ENCODE results near the gene TNFRSF1A. TPM values are rescaled to one million over a fixed set of nuclear protein-coding genes. Genes with fewer than 3 reads are reported as not detected.

Gene TNFRSF1A
- total and polyA plus RNA-seq, 2 donors from 2014 or later = 99.6 to 186 TPM

- Histone ChIP-seq H3K27me3 (ENCODE audit: control insufficient read depth, insufficient read depth, low read length) (no peaks in the 10 kb centered on the region), H3K27ac (ENCODE audit: low read depth in 2 of 2, low read length in 2 of 2) (peak overlapping the region; percentile 54 to 73), H3K36me3 (ENCODE audit: control insufficient read depth in 2 of 3, insufficient read depth in 3 of 3, low read length in 3 of 3) (no peaks in the 10 kb centered on the region), H3K9me3 (ENCODE audit: control insufficient read depth in 2 of 3, insufficient read depth in 1 of 3, low read length in 3 of 3) (no peaks in the 10 kb centered on the region), H3K4me3 (ENCODE audit: low read length in 3 of 3) (no peak overlapping the region), H3K9ac (ENCODE audit: low read length in 3 of 3) (peak overlapping the region in 1 of 3 donors; percentile 16), H3K4me1 (ENCODE audit: control insufficient read depth in 2 of 3, insufficient read depth in 2 of 3, low read depth in 1 of 3, low read length in 3 of 3) (peaks cover 2 to 16% (median 8%) of the 10 kb centered on the region in 3 donors)
- FAIRE-seq (no peak), DNase-seq (peak in 1 of 5 donors; percentile 84)
- TF ChIP-seq CTCF (IDR thresholded peaks at IDR 0.05; ENCODE audit: borderline replicate concordance, extremely low read depth, insufficient read depth) = no peak
- intact Hi-C loops (cut with DNase I) = loop anchor here (5.0 to 10.0 kb wide), 2 partner anchors 218 to 295 kb away; no protein-coding TSS in a partner anchor
Observed at GRCh38 chr12:6280053-6280469, 61.8 kb downstream of the TNFRSF1A start.

GRCh38 chr12:6279631-6280030, 62.2 kb downstream of the TNFRSF1A start:
- Histone ChIP-seq H3K4me1 (ENCODE audit: control insufficient read depth in 2 of 3, insufficient read depth in 2 of 3, low read depth in 1 of 3, low read length in 3 of 3) (peaks cover 2 to 19% (median 8%) of the 10 kb centered on the region in 3 donors), H3K9ac (ENCODE audit: low read length in 3 of 3) (peak overlapping the region in 1 of 3 donors; percentile 59), H3K27me3 (ENCODE audit: control insufficient read depth, insufficient read depth, low read length) (no peaks in the 10 kb centered on the region), H3K9me3 (ENCODE audit: control insufficient read depth in 2 of 3, insufficient read depth in 1 of 3, low read length in 3 of 3) (no peaks in the 10 kb centered on the region), H3K4me3 (ENCODE audit: low read length in 3 of 3) (no peak overlapping the region), H3K36me3 (ENCODE audit: control insufficient read depth in 2 of 3, insufficient read depth in 3 of 3, low read length in 3 of 3) (no peaks in the 10 kb centered on the region), H3K27ac (ENCODE audit: low read depth in 2 of 2, low read length in 2 of 2) (peak overlapping the region; percentile 11 to 54)
- no peak for TF ChIP-seq CTCF (IDR thresholded peaks at IDR 0.05; ENCODE audit: borderline replicate concordance, extremely low read depth, insufficient read depth)
- no peak for FAIRE-seq
- peak in 1 of 5 donors; percentile 51 for DNase-seq
- intact Hi-C loops (cut with DNase I) = loop anchor here (5.0 to 10.0 kb wide), 3 partner anchors 82 to 295 kb away; no protein-coding TSS in a partner anchor

GRCh38 chr12:6279256-6279628, 62.6 kb downstream of the TNFRSF1A start:
- Histone ChIP-seq H3K4me1 (ENCODE audit: control insufficient read depth in 2 of 3, insufficient read depth in 2 of 3, low read depth in 1 of 3, low read length in 3 of 3) (peaks cover 2 to 20% (median 10%) of the 10 kb centered on the region in 3 donors), H3K36me3 (ENCODE audit: control insufficient read depth in 2 of 3, insufficient read depth in 3 of 3, low read length in 3 of 3) (no peaks in the 10 kb centered on the region), H3K9me3 (ENCODE audit: control insufficient read depth in 2 of 3, insufficient read depth in 1 of 3, low read length in 3 of 3) (no peaks in the 10 kb centered on the region), H3K27me3 (ENCODE audit: control insufficient read depth, insufficient read depth, low read length) (no peaks in the 10 kb centered on the region), H3K27ac (ENCODE audit: low read depth in 2 of 2, low read length in 2 of 2) (peak overlapping the region; percentile 11 to 54), H3K9ac (ENCODE audit: low read length in 3 of 3) (peak overlapping the region in 1 of 3 donors; percentile 59), H3K4me3 (ENCODE audit: low read length in 3 of 3) (peak overlapping the region in 1 of 3 donors; percentile 38)
- FAIRE-seq (no peak), DNase-seq (peak in 1 of 5 donors; percentile 72)
- TF ChIP-seq CTCF (IDR thresholded peaks at IDR 0.05; ENCODE audit: borderline replicate concordance, extremely low read depth, insufficient read depth) = no peak
- intact Hi-C loops (cut with DNase I) = loop anchor here (5.0 kb wide), 1 partner anchor 82 kb away; no protein-coding TSS in a partner anchor

Other genes starting within 250 kb of the TNFRSF1A start
- 183 TPM for gene VWF, start 217.4 kb downstream of the TNFRSF1A start, total RNA-seq
- gene VWF, start 217.4 kb downstream of the TNFRSF1A start, polyA plus RNA-seq (ENCODE audit: insufficient read depth, low read depth, low replicate concordance) = 9.6 TPM
- 421 TPM for gene CD9, start 141.7 kb downstream of the TNFRSF1A start, total RNA-seq
- 301 TPM for gene CD9, start 141.7 kb downstream of the TNFRSF1A start, polyA plus RNA-seq (ENCODE audit: insufficient read depth, low read depth, low replicate concordance)
- 2.5 TPM for gene PLEKHG6, start 31.4 kb downstream of the TNFRSF1A start, total RNA-seq
- 2.9 TPM for gene PLEKHG6, start 31.4 kb downstream of the TNFRSF1A start, polyA plus RNA-seq (ENCODE audit: insufficient read depth, low read depth, low replicate concordance)
- 452 TPM for gene SCNN1A, start 33.5 kb upstream of the TNFRSF1A start, total RNA-seq
- gene SCNN1A, start 33.5 kb upstream of the TNFRSF1A start, polyA plus RNA-seq (ENCODE audit: insufficient read depth, low read depth, low replicate concordance) = 225 TPM
- gene LTBR, start 42.1 kb upstream of the TNFRSF1A start, total RNA-seq = 114 TPM
- gene LTBR, start 42.1 kb upstream of the TNFRSF1A start, polyA plus RNA-seq (ENCODE audit: insufficient read depth, low read depth, low replicate concordance) = 77.8 TPM
- 6.6 TPM for gene CD27, start 102.9 kb upstream of the TNFRSF1A start, total RNA-seq
- gene CD27, start 102.9 kb upstream of the TNFRSF1A start, polyA plus RNA-seq (ENCODE audit: insufficient read depth, low read depth, low replicate concordance) = not detected
- gene TAPBPL, start 110.0 kb upstream of the TNFRSF1A start, total RNA-seq = 44.7 TPM
- gene TAPBPL, start 110.0 kb upstream of the TNFRSF1A start, polyA plus RNA-seq (ENCODE audit: insufficient read depth, low read depth, low replicate concordance) = 34.5 TPM
- gene VAMP1, start 128.6 kb upstream of the TNFRSF1A start, total RNA-seq = 13.2 TPM
- gene VAMP1, start 128.6 kb upstream of the TNFRSF1A start, polyA plus RNA-seq (ENCODE audit: insufficient read depth, low read depth, low replicate concordance) = 4.9 TPM
- gene MRPL51, start 151.2 kb upstream of the TNFRSF1A start, total RNA-seq = 132 TPM
- 268 TPM for gene MRPL51, start 151.2 kb upstream of the TNFRSF1A start, polyA plus RNA-seq (ENCODE audit: insufficient read depth, low read depth, low replicate concordance)
- 23.4 TPM for gene NCAPD2, start 152.0 kb upstream of the TNFRSF1A start, total RNA-seq
- 4.5 TPM for gene NCAPD2, start 152.0 kb upstream of the TNFRSF1A start, polyA plus RNA-seq (ENCODE audit: insufficient read depth, low read depth, low replicate concordance)
- 1,501 TPM for gene GAPDH, start 192.4 kb upstream of the TNFRSF1A start, total RNA-seq
- 4,871 TPM for gene GAPDH, start 192.4 kb upstream of the TNFRSF1A start, polyA plus RNA-seq (ENCODE audit: insufficient read depth, low read depth, low replicate concordance)
- gene IFFO1, start 214.0 kb upstream of the TNFRSF1A start, total RNA-seq = 21.5 TPM
- gene IFFO1, start 214.0 kb upstream of the TNFRSF1A start, polyA plus RNA-seq (ENCODE audit: insufficient read depth, low read depth, low replicate concordance) = 11.5 TPM
- 29.7 TPM for gene NOP2, start 226.2 kb upstream of the TNFRSF1A start, total RNA-seq
- 12.2 TPM for gene NOP2, start 226.2 kb upstream of the TNFRSF1A start, polyA plus RNA-seq (ENCODE audit: insufficient read depth, low read depth, low replicate concordance)

Data from kidney (tissue), 14 donors.